Activated T-helper 2 cell treated with anti-CD3 and anti-CD28 coated beads, Interferon-gamma antibody, Interleukin-2, Interleukin-4, amounts not matched to agents 10 μg/mL and 5 μg/mL and 100 μg/mL, durations not matched to agents 14 hours and 24 hours and 36 hours (primary cell): Measurements from ENCODE around the gene NRXN3. TPM values are rescaled to one million over a fixed set of nuclear protein-coding genes. Genes with fewer than 3 reads are reported as not detected.

Source experiments
- DNase-seq: peaks from one replicate; pipeline ENCODE4 v3.0.0; 2021; ENCODE audit warnings: low spot score
- H3K27ac Mint-ChIP-seq: one replicate; pipeline ENCODE4 v1.8.0; 2021; ENCODE audit warnings: mixed read lengths
- H3K27me3 Mint-ChIP-seq: one replicate; pipeline ENCODE4 v1.8.0; 2021; ENCODE audit warnings: low read depth, mixed read lengths
- H3K36me3 Mint-ChIP-seq: one replicate; pipeline ENCODE4 v1.8.0; 2021; ENCODE audit warnings: low read depth, mixed read lengths
- H3K4me1 Mint-ChIP-seq: one replicate; pipeline ENCODE4 v1.8.0; 2021; ENCODE audit warnings: low read depth, mixed read lengths
- H3K4me3 Mint-ChIP-seq: one replicate; pipeline ENCODE4 v1.8.0; 2021; ENCODE audit warnings: low read depth, mild to moderate bottlenecking, moderate library complexity, mixed read lengths
- H3K9me3 Mint-ChIP-seq: one replicate; pipeline ENCODE4 v1.8.0; 2021; ENCODE audit warnings: mixed read lengths
- intact Hi-C: fragments of 100-400 bp; cut with micrococcal nuclease; formaldehyde crosslinking; loops from one replicate; pipeline ENCODE4 v1.15.1; 2023
- total RNA-seq: library from RNA; stranded (reverse); gene quantifications from 2 replicates; pipeline ENCODE4 v1.2.3, GENCODE V29; 2022

NRXN3 gene
- total RNA-seq, 1 donor from 2014 or later = not detected

GRCh38 chr14:79544698-79545070, 1374.5 kb downstream of the NRXN3 start:
- H3K36me3 Mint-ChIP-seq = no peaks in the 10 kb centered on the region
- no peak overlapping the region for H3K27ac Mint-ChIP-seq
- no peak overlapping the region for H3K4me3 Mint-ChIP-seq
- no peaks in the 10 kb centered on the region for H3K27me3 Mint-ChIP-seq
- DNase-seq = no peak
- peaks cover 9% of the 10 kb centered on the region for H3K9me3 Mint-ChIP-seq
- H3K4me1 Mint-ChIP-seq = no peaks in the 10 kb centered on the region
- intact Hi-C loops = no loop called here

- DNase-seq = no peak
- H3K27ac Mint-ChIP-seq = no peak overlapping the region
- no peaks in the 10 kb centered on the region for H3K36me3 Mint-ChIP-seq
- intact Hi-C loops = no loop called here
- H3K4me1 Mint-ChIP-seq = no peaks in the 10 kb centered on the region
- peaks cover 9% of the 10 kb centered on the region for H3K9me3 Mint-ChIP-seq
- no peaks in the 10 kb centered on the region for H3K27me3 Mint-ChIP-seq
- no peak overlapping the region for H3K4me3 Mint-ChIP-seq
Measured at GRCh38 chr14:79548836-79549235, 1378.7 kb downstream of the NRXN3 start.

- no peak for DNase-seq
- intact Hi-C loops = no loop called here
Measured at GRCh38 chr14:79549515-79549914, 1379.3 kb downstream of the NRXN3 start.

GRCh38 chr14:79551523-79551922, 1381.3 kb downstream of the NRXN3 start:
- no peaks in the 10 kb centered on the region for H3K36me3 Mint-ChIP-seq
- no peak for DNase-seq
- H3K4me3 Mint-ChIP-seq = no peak overlapping the region
- no peaks in the 10 kb centered on the region for H3K27me3 Mint-ChIP-seq
- H3K27ac Mint-ChIP-seq = no peak overlapping the region
- H3K9me3 Mint-ChIP-seq = no peaks in the 10 kb centered on the region
- no peaks in the 10 kb centered on the region for H3K4me1 Mint-ChIP-seq
- intact Hi-C loops = no loop called here

More at GRCh38 chr14:79549515-79549914, 1379.3 kb downstream of the NRXN3 start:
- H3K4me1 Mint-ChIP-seq = no peaks in the 10 kb centered on the region
- H3K4me3 Mint-ChIP-seq = no peak overlapping the region
- peaks cover 4% of the 10 kb centered on the region for H3K9me3 Mint-ChIP-seq
- H3K27me3 Mint-ChIP-seq = no peaks in the 10 kb centered on the region
- H3K27ac Mint-ChIP-seq = no peak overlapping the region
- H3K36me3 Mint-ChIP-seq = no peaks in the 10 kb centered on the region

DNA sequence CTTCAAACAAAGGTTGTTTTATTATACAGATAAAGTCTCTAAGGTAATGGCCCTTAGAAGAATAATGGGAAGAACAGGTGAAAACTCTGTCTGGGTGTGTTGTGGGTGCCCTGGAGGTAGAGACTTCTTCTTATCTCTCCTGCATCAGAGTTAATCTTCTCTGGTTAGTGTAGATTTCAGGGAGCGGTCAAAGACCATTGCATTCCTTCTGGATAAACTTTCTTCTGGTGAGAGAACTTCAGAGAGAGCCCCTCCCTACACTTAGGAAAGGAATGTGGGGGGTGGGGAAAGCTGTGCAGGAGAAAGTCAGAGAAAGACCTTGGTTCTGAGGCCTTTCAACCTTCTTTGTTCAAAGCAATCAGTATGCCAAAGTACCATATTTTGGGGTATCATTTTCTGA, 1382.6 kb downstream of the NRXN3 start:
- H3K27me3 Mint-ChIP-seq = no peaks in the 10 kb centered on the region
- DNase-seq = no peak
- no peaks in the 10 kb centered on the region for H3K4me1 Mint-ChIP-seq
- H3K36me3 Mint-ChIP-seq = no peaks in the 10 kb centered on the region
- H3K27ac Mint-ChIP-seq = no peak overlapping the region
- intact Hi-C loops = no loop called here
- no peak overlapping the region for H3K4me3 Mint-ChIP-seq
- H3K9me3 Mint-ChIP-seq = no peaks in the 10 kb centered on the region

DNA sequence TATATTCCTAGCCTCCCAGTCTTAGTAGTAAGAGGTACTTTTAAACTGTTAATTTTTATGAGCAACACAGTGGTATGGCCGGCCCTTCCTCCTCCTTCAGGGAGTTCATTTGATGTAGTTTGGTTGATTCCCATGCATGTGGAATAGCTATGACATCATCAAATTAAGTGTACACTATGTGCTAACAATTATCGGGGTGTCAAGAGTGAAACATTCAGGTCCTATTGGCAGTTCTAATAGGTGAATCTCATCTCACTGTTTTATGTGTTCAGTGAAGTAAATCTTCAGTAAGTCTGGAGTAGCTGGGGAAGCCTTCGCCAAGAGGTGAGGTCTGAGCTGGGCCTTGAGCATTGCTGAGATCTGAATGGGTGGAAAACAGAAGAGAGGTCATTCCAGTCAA, 1384.6 kb downstream of the NRXN3 start:
- Mint-ChIP-seq H3K4me1 (no peaks in the 10 kb centered on the region), H3K9me3 (no peaks in the 10 kb centered on the region), H3K27ac (no peak overlapping the region), H3K36me3 (no peaks in the 10 kb centered on the region), H3K27me3 (no peaks in the 10 kb centered on the region), H3K4me3 (no peak overlapping the region)
- no peak for DNase-seq
- intact Hi-C loops = no loop called here

DNA sequence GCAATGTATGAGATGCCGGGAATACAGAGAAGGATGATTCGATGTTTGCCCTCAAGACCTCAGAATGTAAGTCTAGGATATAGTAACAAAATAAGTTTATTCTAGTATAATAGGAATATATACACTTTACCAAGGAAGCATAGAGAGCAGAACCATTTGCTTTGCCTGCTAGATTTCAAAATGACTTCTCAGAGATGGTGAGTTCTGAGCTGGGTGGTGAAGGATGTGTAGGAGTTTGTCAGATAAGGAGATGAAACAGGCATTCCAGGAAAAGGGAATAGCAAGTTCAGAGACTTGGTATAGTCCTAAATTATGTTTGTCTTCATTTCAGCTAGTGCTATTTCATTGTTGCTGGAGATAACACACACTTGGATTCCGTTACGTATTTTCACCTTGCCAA, 1385.3 kb downstream of the NRXN3 start:
- Mint-ChIP-seq H3K4me3 (no peak overlapping the region), H3K36me3 (no peaks in the 10 kb centered on the region), H3K4me1 (no peaks in the 10 kb centered on the region), H3K27ac (no peak overlapping the region), H3K9me3 (no peaks in the 10 kb centered on the region), H3K27me3 (no peaks in the 10 kb centered on the region)
- DNase-seq = no peak
- intact Hi-C loops = no loop called here

DNA sequence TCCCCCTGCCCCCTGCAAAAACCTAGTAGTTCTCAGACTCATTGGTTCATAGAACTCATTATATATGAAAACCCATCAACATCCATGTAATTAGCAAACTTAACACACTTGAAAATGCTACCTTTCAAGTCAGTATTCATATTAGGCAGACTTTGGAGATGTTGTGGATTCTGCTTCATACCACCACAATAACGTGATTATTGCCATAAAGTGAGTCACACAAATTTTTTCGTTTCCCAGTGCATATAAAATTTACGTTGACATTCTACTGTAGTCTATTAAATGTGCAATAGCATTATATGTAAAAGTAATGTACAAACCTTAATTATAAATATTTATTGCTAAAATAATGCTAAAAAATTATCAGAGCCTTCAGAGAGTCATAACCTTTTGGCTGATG, 1387.1 kb downstream of the NRXN3 start:
- no peaks in the 10 kb centered on the region for H3K36me3 Mint-ChIP-seq
- no peaks in the 10 kb centered on the region for H3K4me1 Mint-ChIP-seq

GRCh38 chr14:79562185-79562584, 1392.0 kb downstream of the NRXN3 start:
- no peak overlapping the region for H3K4me3 Mint-ChIP-seq
- H3K9me3 Mint-ChIP-seq = peaks cover 3% of the 10 kb centered on the region
- no peaks in the 10 kb centered on the region for H3K36me3 Mint-ChIP-seq
- intact Hi-C loops = no loop called here
- H3K27ac Mint-ChIP-seq = no peak overlapping the region
- no peaks in the 10 kb centered on the region for H3K4me1 Mint-ChIP-seq
- no peaks in the 10 kb centered on the region for H3K27me3 Mint-ChIP-seq
- no peak for DNase-seq

More for the DNA sequence above, 1387.1 kb downstream of the NRXN3 start:
- H3K27ac Mint-ChIP-seq = no peak overlapping the region
- peaks cover 3% of the 10 kb centered on the region for H3K9me3 Mint-ChIP-seq
- intact Hi-C loops = no loop called here
- no peak overlapping the region for H3K4me3 Mint-ChIP-seq
- H3K27me3 Mint-ChIP-seq = no peaks in the 10 kb centered on the region
- DNase-seq = no peak

- no peak overlapping the region for H3K27ac Mint-ChIP-seq
- no peaks in the 10 kb centered on the region for H3K27me3 Mint-ChIP-seq
- DNase-seq = no peak
- H3K4me1 Mint-ChIP-seq = no peaks in the 10 kb centered on the region
- H3K9me3 Mint-ChIP-seq = peaks cover 3% of the 10 kb centered on the region
- H3K36me3 Mint-ChIP-seq = no peaks in the 10 kb centered on the region
- H3K4me3 Mint-ChIP-seq = no peak overlapping the region
- intact Hi-C loops = no loop called here
Measured at GRCh38 chr14:79564371-79564770, 1394.2 kb downstream of the NRXN3 start.

GRCh38 chr14:79567306-79567705, 1397.1 kb downstream of the NRXN3 start:
- no peaks in the 10 kb centered on the region for H3K4me1 Mint-ChIP-seq
- H3K27me3 Mint-ChIP-seq = no peaks in the 10 kb centered on the region
- no peak overlapping the region for H3K27ac Mint-ChIP-seq
- no peak overlapping the region for H3K4me3 Mint-ChIP-seq
- DNase-seq = no peak
- intact Hi-C loops = no loop called here
- no peaks in the 10 kb centered on the region for H3K36me3 Mint-ChIP-seq
- no peaks in the 10 kb centered on the region for H3K9me3 Mint-ChIP-seq

DNA sequence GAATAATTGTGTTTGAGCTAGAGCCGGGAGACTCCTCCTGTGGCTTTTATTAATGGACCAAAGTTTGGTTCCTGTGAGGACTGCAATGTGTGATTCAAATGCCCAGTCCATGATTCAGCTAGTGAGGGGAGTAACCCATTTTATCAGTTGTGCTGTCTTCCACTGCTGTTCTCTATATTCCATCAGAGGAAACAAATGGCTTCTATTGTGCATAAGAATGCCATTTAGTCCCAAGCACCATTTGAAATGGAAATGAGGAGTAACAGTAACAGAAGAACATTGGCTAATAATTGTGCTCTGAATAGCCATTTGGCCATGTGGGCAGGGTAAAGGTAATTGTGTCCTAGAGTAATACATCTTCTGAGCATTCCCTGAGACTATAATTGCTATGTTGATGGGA, 1398.4 kb downstream of the NRXN3 start:
- Mint-ChIP-seq H3K27ac (no peak overlapping the region), H3K4me3 (no peak overlapping the region), H3K36me3 (no peaks in the 10 kb centered on the region), H3K9me3 (no peaks in the 10 kb centered on the region), H3K4me1 (no peaks in the 10 kb centered on the region), H3K27me3 (no peaks in the 10 kb centered on the region)
- no peak for DNase-seq
- intact Hi-C loops = no loop called here

- Mint-ChIP-seq H3K4me3 (no peak overlapping the region), H3K27me3 (no peaks in the 10 kb centered on the region), H3K4me1 (no peaks in the 10 kb centered on the region), H3K36me3 (no peaks in the 10 kb centered on the region), H3K9me3 (no peaks in the 10 kb centered on the region), H3K27ac (no peak overlapping the region)
- DNase-seq = no peak
- intact Hi-C loops = no loop called here
Measured at GRCh38 chr14:79569072-79569471, 1398.9 kb downstream of the NRXN3 start.

GRCh38 chr14:79570648-79571047, 1400.5 kb downstream of the NRXN3 start:
- intact Hi-C loops = no loop called here
- H3K27me3 Mint-ChIP-seq = no peaks in the 10 kb centered on the region
- no peaks in the 10 kb centered on the region for H3K36me3 Mint-ChIP-seq
- H3K27ac Mint-ChIP-seq = no peak overlapping the region
- H3K4me3 Mint-ChIP-seq = no peak overlapping the region
- no peak for DNase-seq
- H3K4me1 Mint-ChIP-seq = no peaks in the 10 kb centered on the region
- no peaks in the 10 kb centered on the region for H3K9me3 Mint-ChIP-seq
